ENCODE data around the gene TRIM8.
"Not testable (repeated sequence)": the region's sequence is repeated elsewhere in the genome, so short reads cannot be mapped to it uniquely, and the experiment has no call there.

The TRIM8 gene

DNA sequence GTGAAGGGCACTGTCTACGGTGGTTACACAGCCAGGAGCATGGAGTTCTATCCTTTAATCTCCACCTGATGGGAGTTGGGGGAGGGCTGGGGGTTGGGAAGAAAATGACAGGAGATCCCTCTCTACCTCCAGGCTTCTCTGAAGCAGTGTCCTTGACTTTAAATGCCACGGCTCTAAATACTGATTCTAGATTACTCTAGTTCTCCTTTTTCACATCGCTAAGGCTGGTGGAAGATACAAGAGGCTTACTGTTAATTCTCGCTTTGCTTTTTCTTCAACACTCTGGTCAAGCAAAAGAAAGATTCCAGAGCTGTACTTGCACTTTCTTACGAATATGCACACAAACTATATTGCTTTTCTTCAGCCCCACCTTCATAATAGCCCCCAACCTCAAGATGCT, 39.5 kb downstream of the TRIM8 start:
- H3K36me3 ChIP-seq (ENCODE audit: control insufficient read depth in 5 of 5, insufficient read depth in 5 of 5, low read length in 5 of 5), result peaks cover 2 to 18% (median 11%) of the 10 kb centered on the region in 5 donors
- no peaks in the 10 kb centered on the region for H3K27me3 ChIP-seq (ENCODE audit: control insufficient read depth in 5 of 5, insufficient read depth in 4 of 5, low read length in 5 of 5)
- H3K4me3 ChIP-seq (ENCODE audit: low read depth in 1 of 5, low read length in 5 of 5), result no peak overlapping the region
- peaks cover 0 to 6% (median 4%) of the 10 kb centered on the region in 5 donors for H3K4me1 ChIP-seq (ENCODE audit: control insufficient read depth in 5 of 5, insufficient read depth in 5 of 5, low read length in 5 of 5)
- H3K9me3 ChIP-seq (ENCODE audit: control insufficient read depth in 5 of 5, low read length in 5 of 5), result no peaks in the 10 kb centered on the region
- no peak overlapping the region for H3K27ac ChIP-seq (ENCODE audit: low read depth, low read length)
- no peak overlapping the region for H3K9ac ChIP-seq (ENCODE audit: low read length in 5 of 5)

DNA sequence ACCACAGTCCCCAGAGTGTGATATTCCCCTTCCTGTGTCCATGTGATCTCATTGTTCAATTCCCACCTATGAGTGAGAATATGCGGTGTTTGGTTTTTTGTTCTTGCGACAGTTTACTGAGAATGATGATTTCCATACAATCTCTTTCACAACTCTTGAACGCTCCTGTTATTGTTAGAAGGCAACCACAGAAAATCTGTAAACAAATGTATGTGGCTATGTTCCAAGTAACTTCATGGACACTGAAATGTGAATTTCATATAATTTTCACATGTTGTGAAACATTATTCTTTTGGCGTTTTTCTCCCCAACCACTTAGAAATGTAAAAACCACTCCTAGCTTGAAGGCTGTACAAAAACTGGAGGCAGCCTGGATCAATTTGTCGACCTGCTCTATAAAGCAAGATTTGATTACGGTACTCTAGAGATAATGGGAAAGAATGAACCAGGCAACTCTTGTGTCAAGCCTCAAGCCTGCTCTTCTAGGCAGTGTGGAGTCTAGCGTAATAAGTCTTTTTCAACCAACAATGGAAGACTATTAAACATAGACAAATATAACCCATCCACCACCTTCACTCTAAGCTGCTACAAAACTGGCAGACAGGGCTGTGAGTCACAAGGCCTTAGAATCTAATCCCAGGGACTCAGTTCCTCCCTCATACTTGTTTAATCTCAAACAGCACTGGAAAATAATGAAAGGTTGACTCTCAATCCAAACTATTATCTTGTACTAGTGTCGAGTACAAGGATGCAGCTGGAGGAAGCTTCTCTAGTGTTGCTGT, 47.2 kb downstream of the TRIM8 start:
- peaks cover 0 to 2% (median under 1%) of the 10 kb centered on the region in 5 donors for H3K36me3 ChIP-seq (ENCODE audit: control insufficient read depth in 5 of 5, insufficient read depth in 5 of 5, low read length in 5 of 5)
- H3K9me3 ChIP-seq (ENCODE audit: control insufficient read depth in 5 of 5, low read length in 5 of 5), result no peaks in the 10 kb centered on the region
- H3K9ac ChIP-seq (ENCODE audit: low read length in 5 of 5), result no peak overlapping the region
- no peak overlapping the region for H3K4me3 ChIP-seq (ENCODE audit: low read depth in 1 of 5, low read length in 5 of 5)
- no peaks in the 10 kb centered on the region for H3K4me1 ChIP-seq (ENCODE audit: control insufficient read depth in 5 of 5, insufficient read depth in 5 of 5, low read length in 5 of 5)
- no peak overlapping the region for H3K27ac ChIP-seq (ENCODE audit: low read depth, low read length)
- H3K27me3 ChIP-seq (ENCODE audit: control insufficient read depth in 5 of 5, insufficient read depth in 4 of 5, low read length in 5 of 5), result no peaks in the 10 kb centered on the region

DNA sequence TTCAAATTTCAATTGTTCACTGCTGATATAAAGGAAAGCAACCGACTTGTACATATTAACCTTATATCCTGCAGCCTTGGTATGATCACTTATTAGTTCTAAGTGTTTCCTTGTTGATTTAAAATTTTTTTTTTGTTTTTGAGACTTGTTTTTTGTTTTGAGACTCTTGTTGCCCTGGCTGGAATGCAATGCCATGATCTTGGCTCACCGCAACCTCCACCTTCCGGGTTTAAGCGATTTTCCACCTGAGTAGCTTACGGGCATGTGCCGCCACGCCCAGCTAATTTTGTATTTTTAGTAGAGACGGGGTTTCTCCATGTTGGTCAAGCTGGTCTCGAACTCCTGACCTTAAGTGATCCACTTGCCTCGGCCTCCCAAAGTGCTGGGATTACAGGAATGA, 51.1 kb downstream of the TRIM8 start:
- H3K9ac ChIP-seq (ENCODE audit: low read length in 5 of 5); H3K9me3 ChIP-seq (ENCODE audit: control insufficient read depth in 5 of 5, low read length in 5 of 5); H3K27me3 ChIP-seq (ENCODE audit: control insufficient read depth in 5 of 5, insufficient read depth in 4 of 5, low read length in 5 of 5); H3K27ac ChIP-seq (ENCODE audit: low read depth, low read length); H3K4me3 ChIP-seq (ENCODE audit: low read depth in 1 of 5, low read length in 5 of 5); H3K4me1 ChIP-seq (ENCODE audit: control insufficient read depth in 5 of 5, insufficient read depth in 5 of 5, low read length in 5 of 5): not testable (repeated sequence)
- peaks cover 13 to 25% (median 15%) of the 10 kb centered on the region in 5 donors for H3K36me3 ChIP-seq (ENCODE audit: control insufficient read depth in 5 of 5, insufficient read depth in 5 of 5, low read length in 5 of 5)

DNA sequence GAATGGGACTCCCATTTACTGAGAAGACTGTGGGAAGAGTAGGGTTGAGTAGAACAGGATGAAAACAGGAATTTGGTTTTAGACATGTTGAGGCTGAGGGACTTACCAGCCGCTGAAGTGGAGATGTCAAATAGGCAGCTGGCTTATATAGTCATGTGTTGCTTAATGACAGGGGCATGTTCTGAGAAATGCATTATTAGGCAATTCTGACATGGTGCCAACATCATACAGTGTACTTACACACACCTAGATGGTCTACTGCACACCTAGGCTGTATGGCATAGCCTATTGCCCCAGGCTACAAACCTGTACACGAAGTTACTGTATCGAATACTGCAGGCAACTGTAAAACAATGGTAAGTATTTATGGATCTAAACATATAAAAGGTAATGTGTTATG, 52.5 kb downstream of the TRIM8 start:
- Histone ChIP-seq H3K27ac (ENCODE audit: low read depth, low read length) (no peak overlapping the region), H3K36me3 (ENCODE audit: control insufficient read depth in 5 of 5, insufficient read depth in 5 of 5, low read length in 5 of 5) (peaks cover 13 to 25% (median 15%) of the 10 kb centered on the region in 5 donors), H3K4me3 (ENCODE audit: low read depth in 1 of 5, low read length in 5 of 5) (no peak overlapping the region), H3K9ac (ENCODE audit: low read length in 5 of 5) (no peak overlapping the region), H3K4me1 (ENCODE audit: control insufficient read depth in 5 of 5, insufficient read depth in 5 of 5, low read length in 5 of 5) (peaks cover 0 to 5% (median 0%) of the 10 kb centered on the region in 5 donors), H3K27me3 (ENCODE audit: control insufficient read depth in 5 of 5, insufficient read depth in 4 of 5, low read length in 5 of 5) (no peaks in the 10 kb centered on the region), H3K9me3 (ENCODE audit: control insufficient read depth in 5 of 5, low read length in 5 of 5) (no peaks in the 10 kb centered on the region)

DNA sequence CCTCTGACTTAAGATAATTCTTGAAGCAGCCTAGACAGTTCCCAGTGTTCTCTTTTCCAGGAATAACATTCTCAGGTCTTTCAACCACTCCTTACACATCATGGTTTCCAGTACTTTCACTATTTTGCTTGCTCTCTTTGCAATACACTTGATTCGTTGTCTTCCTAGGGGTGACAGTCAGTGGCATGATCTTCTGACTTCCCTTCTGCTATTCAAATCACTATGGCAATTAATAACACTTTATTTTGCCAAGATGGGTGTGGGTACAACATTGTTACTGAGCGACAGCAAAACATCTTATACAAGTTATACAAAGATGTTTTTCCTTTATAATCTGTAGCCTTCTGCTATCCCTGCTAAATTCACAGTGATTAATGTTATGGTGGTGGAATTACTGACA, 54.6 kb downstream of the TRIM8 start:
- no peak overlapping the region for H3K4me3 ChIP-seq (ENCODE audit: low read depth in 1 of 5, low read length in 5 of 5)
- H3K4me1 ChIP-seq (ENCODE audit: control insufficient read depth in 5 of 5, insufficient read depth in 5 of 5, low read length in 5 of 5), result peaks cover 0 to 5% (median 0%) of the 10 kb centered on the region in 5 donors
- H3K27ac ChIP-seq (ENCODE audit: low read depth, low read length), result no peak overlapping the region
- no peaks in the 10 kb centered on the region for H3K27me3 ChIP-seq (ENCODE audit: control insufficient read depth in 5 of 5, insufficient read depth in 4 of 5, low read length in 5 of 5)
- H3K9me3 ChIP-seq (ENCODE audit: control insufficient read depth in 5 of 5, low read length in 5 of 5), result no peaks in the 10 kb centered on the region
- H3K36me3 ChIP-seq (ENCODE audit: control insufficient read depth in 5 of 5, insufficient read depth in 5 of 5, low read length in 5 of 5), result peaks cover 13 to 25% (median 15%) of the 10 kb centered on the region in 5 donors
- H3K9ac ChIP-seq (ENCODE audit: low read length in 5 of 5), result no peak overlapping the region

DNA sequence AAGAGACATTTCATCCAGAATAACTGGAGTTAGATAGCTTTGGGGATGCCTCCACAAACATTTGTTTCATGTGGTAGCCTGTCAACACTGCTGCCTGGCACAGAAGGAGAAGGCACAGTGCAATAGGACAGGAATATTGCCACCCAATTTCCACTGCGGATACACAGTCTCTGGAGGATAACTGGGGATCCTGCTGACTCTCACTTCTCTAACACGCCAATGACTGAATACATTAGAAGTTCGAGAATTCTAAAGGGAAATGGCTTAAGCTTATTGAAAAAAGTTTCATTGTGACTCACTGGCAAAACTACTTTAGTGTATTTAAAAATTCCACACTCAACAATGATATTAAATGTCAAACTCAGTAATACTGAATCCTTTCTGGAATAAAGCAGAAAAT, 57.0 kb downstream of the TRIM8 start:
- no peaks in the 10 kb centered on the region for H3K9me3 ChIP-seq (ENCODE audit: control insufficient read depth in 5 of 5, low read length in 5 of 5)
- no peak overlapping the region for H3K4me3 ChIP-seq (ENCODE audit: low read depth in 1 of 5, low read length in 5 of 5)
- H3K27me3 ChIP-seq (ENCODE audit: control insufficient read depth in 5 of 5, insufficient read depth in 4 of 5, low read length in 5 of 5), result no peaks in the 10 kb centered on the region
- H3K27ac ChIP-seq (ENCODE audit: low read depth, low read length), result no peak overlapping the region
- peaks cover 0 to 12% (median 3%) of the 10 kb centered on the region in 5 donors for H3K4me1 ChIP-seq (ENCODE audit: control insufficient read depth in 5 of 5, insufficient read depth in 5 of 5, low read length in 5 of 5)
- H3K36me3 ChIP-seq (ENCODE audit: control insufficient read depth in 5 of 5, insufficient read depth in 5 of 5, low read length in 5 of 5), result peaks cover 13 to 25% (median 15%) of the 10 kb centered on the region in 5 donors
- no peak overlapping the region for H3K9ac ChIP-seq (ENCODE audit: low read length in 5 of 5)

DNA sequence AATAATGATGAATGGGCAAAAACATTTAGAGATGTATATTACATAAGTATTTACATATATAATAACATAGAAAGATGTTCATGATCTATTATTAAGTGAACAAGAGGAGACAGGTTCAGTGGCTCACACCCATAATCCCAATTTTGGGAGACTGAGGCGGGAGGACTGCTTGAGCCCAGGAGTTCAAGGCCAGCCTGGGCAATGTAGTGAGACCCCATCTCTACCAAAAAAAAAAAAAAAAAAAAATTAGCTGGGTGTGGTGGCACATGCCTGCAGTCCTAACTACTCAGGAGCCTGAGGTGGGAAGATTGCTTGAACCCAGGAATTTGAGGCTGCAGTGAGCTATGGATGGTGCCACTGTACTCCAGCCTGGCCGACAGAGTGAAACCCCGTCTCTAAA, 57.5 kb downstream of the TRIM8 start:
- Histone ChIP-seq H3K4me1 (ENCODE audit: control insufficient read depth in 5 of 5, insufficient read depth in 5 of 5, low read length in 5 of 5) (peaks cover 0 to 12% (median 3%) of the 10 kb centered on the region in 5 donors), H3K9me3 (ENCODE audit: control insufficient read depth in 5 of 5, low read length in 5 of 5) (no peaks in the 10 kb centered on the region), H3K4me3 (ENCODE audit: low read depth in 1 of 5, low read length in 5 of 5) (no peak overlapping the region), H3K27me3 (ENCODE audit: control insufficient read depth in 5 of 5, insufficient read depth in 4 of 5, low read length in 5 of 5) (no peaks in the 10 kb centered on the region), H3K36me3 (ENCODE audit: control insufficient read depth in 5 of 5, insufficient read depth in 5 of 5, low read length in 5 of 5) (peaks cover 10 to 21% (median 13%) of the 10 kb centered on the region in 5 donors), H3K9ac (ENCODE audit: low read length in 5 of 5) (no peak overlapping the region), H3K27ac (ENCODE audit: low read depth, low read length) (no peak overlapping the region)

DNA sequence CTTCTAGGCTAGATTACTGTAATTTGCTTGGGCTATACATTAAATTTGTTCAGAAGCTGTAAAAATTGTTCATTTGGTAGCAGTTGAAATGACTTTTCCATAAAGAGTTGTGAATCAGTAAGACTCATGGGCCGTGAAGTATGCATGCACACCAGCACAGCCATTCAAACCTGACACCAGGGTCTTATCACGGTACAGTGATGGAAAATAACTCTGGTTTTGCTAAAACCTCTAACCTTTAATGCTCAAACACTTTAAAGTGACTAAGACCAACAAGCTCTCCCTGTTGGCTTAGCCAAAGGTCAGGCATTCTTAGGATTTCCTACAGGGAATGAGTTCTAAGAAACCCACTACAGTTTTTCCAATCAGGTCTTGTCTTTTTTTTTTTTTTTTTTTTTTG, 58.5 kb downstream of the TRIM8 start:
- peaks cover 8 to 18% (median 11%) of the 10 kb centered on the region in 5 donors for H3K36me3 ChIP-seq (ENCODE audit: control insufficient read depth in 5 of 5, insufficient read depth in 5 of 5, low read length in 5 of 5)
- H3K9ac ChIP-seq (ENCODE audit: low read length in 5 of 5), result no peak overlapping the region
- no peak overlapping the region for H3K27ac ChIP-seq (ENCODE audit: low read depth, low read length)
- no peak overlapping the region for H3K4me3 ChIP-seq (ENCODE audit: low read depth in 1 of 5, low read length in 5 of 5)
- H3K9me3 ChIP-seq (ENCODE audit: control insufficient read depth in 5 of 5, low read length in 5 of 5), result no peaks in the 10 kb centered on the region
- no peaks in the 10 kb centered on the region for H3K27me3 ChIP-seq (ENCODE audit: control insufficient read depth in 5 of 5, insufficient read depth in 4 of 5, low read length in 5 of 5)
- H3K4me1 ChIP-seq (ENCODE audit: control insufficient read depth in 5 of 5, insufficient read depth in 5 of 5, low read length in 5 of 5), result peaks cover 0 to 12% (median 3%) of the 10 kb centered on the region in 5 donors

DNA sequence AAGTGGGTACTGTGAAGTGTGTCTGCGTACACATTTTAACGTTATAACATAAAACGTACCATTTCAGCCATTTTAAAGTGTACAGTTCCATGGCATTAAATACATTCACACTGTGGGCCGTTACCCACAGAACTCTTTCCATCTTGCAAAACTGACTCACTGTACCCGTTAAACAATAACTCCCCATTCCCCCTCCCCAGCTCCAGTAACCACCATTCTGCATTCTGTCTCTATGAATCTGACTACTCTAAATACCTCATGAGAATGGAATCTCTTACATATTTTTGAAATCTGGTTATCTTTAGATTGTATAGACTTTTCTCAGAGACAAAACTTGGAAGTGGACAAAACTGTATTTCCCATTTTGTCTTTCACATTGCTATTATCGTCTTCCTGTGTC, 60.6 kb downstream of the TRIM8 start:
- Histone ChIP-seq H3K9me3 (ENCODE audit: control insufficient read depth in 5 of 5, low read length in 5 of 5) (no peaks in the 10 kb centered on the region), H3K9ac (ENCODE audit: low read length in 5 of 5) (no peak overlapping the region), H3K36me3 (ENCODE audit: control insufficient read depth in 5 of 5, insufficient read depth in 5 of 5, low read length in 5 of 5) (peaks cover 0 to 3% (median 0%) of the 10 kb centered on the region in 5 donors), H3K4me1 (ENCODE audit: control insufficient read depth in 5 of 5, insufficient read depth in 5 of 5, low read length in 5 of 5) (peaks cover 0 to 12% (median 3%) of the 10 kb centered on the region in 5 donors), H3K27me3 (ENCODE audit: control insufficient read depth in 5 of 5, insufficient read depth in 4 of 5, low read length in 5 of 5) (no peaks in the 10 kb centered on the region), H3K27ac (ENCODE audit: low read depth, low read length) (no peak overlapping the region), H3K4me3 (ENCODE audit: low read depth in 1 of 5, low read length in 5 of 5) (no peak overlapping the region)

DNA sequence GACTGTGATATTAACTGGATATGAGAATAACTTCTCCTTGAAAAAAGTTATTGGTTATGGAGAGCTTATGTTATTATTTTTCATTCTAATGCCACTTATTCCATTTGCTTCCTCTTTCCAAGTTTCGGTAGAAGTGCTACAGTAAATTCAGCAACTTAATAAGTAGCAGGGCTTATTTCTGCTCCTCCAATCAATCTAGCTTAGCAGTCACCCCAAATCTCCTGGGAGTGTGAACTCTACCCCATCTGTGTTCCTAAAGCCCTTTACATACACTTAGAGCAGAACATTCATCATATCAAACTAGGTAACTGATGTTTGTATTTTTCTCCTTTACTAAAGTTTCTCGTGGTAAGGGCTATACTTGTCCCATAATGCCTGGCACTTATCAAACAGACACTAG, 61.3 kb downstream of the TRIM8 start:
- no peak overlapping the region for H3K27ac ChIP-seq (ENCODE audit: low read depth, low read length)
- H3K4me1 ChIP-seq (ENCODE audit: control insufficient read depth in 5 of 5, insufficient read depth in 5 of 5, low read length in 5 of 5), result peaks cover 0 to 12% (median 3%) of the 10 kb centered on the region in 5 donors

More for the DNA sequence above, 61.3 kb downstream of the TRIM8 start:
- no peaks in the 10 kb centered on the region for H3K9me3 ChIP-seq (ENCODE audit: control insufficient read depth in 5 of 5, low read length in 5 of 5)
- no peaks in the 10 kb centered on the region for H3K27me3 ChIP-seq (ENCODE audit: control insufficient read depth in 5 of 5, insufficient read depth in 4 of 5, low read length in 5 of 5)
- no peak overlapping the region for H3K9ac ChIP-seq (ENCODE audit: low read length in 5 of 5)
- H3K4me3 ChIP-seq (ENCODE audit: low read depth in 1 of 5, low read length in 5 of 5), result no peak overlapping the region
- peaks cover 0 to 3% (median 0%) of the 10 kb centered on the region in 5 donors for H3K36me3 ChIP-seq (ENCODE audit: control insufficient read depth in 5 of 5, insufficient read depth in 5 of 5, low read length in 5 of 5)
